IMR-90 (cell line): ENCODE measurements around the gene CSF2RB. TPM values are rescaled to one million over a fixed set of nuclear protein-coding genes. Genes with fewer than 3 reads are reported as not detected.

ENCODE experiments used
- ATAC-seq: fragments of 200-7000 bp; cut with Tn5 transposase; 2 replicates; pipeline ENCODE4 v1.9.1; 2020; ENCODE audit warnings: low read depth, mild to moderate bottlenecking, moderate library complexity
- BruUV-seq: library from RNA; stranded (reverse); fragments of 400-500 nt; replicated peaks from 2 replicates; lab custom pipeline; 2021; lab: Mats Ljungman, UMichigan
- CTCF ChIA-PET: fragments of 300-600 bp; formaldehyde crosslinking; extraction: SDS; loops from one replicate; lab custom pipeline; 2021; ENCODE audit warnings: antibody characterized with exemption; lab: Yijun Ruan, JAX
- POLR2A ChIA-PET: fragments of 300-600 bp; sonication (Branson Sonifier 250); formaldehyde crosslinking; loops from one replicate; lab custom pipeline; 2022; ENCODE audit warnings: antibody characterized with exemption; ENCODE audit not compliant: unreplicated experiment; lab: Charles Lee
- DNase-seq: peaks from one replicate; pipeline ENCODE4 v3.0.0; 2013
- H2AFZ ChIP-seq: replicated peaks from 2 replicates; pipeline ENCODE3; 2013; ENCODE audit warnings: low read length, mild to moderate bottlenecking; ENCODE audit not compliant: poor library complexity
- H2AK5ac ChIP-seq: 2 replicates; pipeline ENCODE4 v1.6.1; 2013; ENCODE audit warnings: low read depth, low read length, inconsistent platforms
- H2AK9ac ChIP-seq: replicated peaks from 2 replicates; pipeline ENCODE3; 2013; ENCODE audit warnings: mild to moderate bottlenecking, low read depth, low read length, moderate library complexity; ENCODE audit not compliant: poor library complexity
- H2BK120ac ChIP-seq: 2 replicates; pipeline ENCODE4 v1.6.1; 2013; ENCODE audit warnings: low read depth, low read length, inconsistent platforms
- H2BK15ac ChIP-seq: 3 replicates; pipeline ENCODE4 v1.6.1; 2013; ENCODE audit warnings: low read depth, low read length, inconsistent platforms
- H2BK20ac ChIP-seq: 2 replicates; pipeline ENCODE4 v1.6.1; 2013; ENCODE audit warnings: low read depth, mild to moderate bottlenecking, inconsistent platforms, low read length, moderate library complexity
- H2BK5ac ChIP-seq: 2 replicates; pipeline ENCODE4 v1.6.1; 2013; ENCODE audit warnings: mild to moderate bottlenecking, low read depth, low read length, inconsistent platforms; ENCODE audit not compliant: poor library complexity, severe bottlenecking
- H3K14ac ChIP-seq: replicated peaks from 2 replicates; pipeline ENCODE4 v1.6.1; 2013; ENCODE audit warnings: low read depth, low read length, inconsistent platforms
- H3K18ac ChIP-seq: 2 replicates; pipeline ENCODE4 v1.6.1; 2013; ENCODE audit warnings: low read depth, low read length, control low read depth
- H3K23ac ChIP-seq: 2 replicates; pipeline ENCODE4 v1.6.1; 2013; ENCODE audit warnings: low read depth, low read length, inconsistent platforms
- H3K27ac ChIP-seq: 2 replicates; pipeline ENCODE4 v1.5.1; 2013; ENCODE audit warnings: mild to moderate bottlenecking, control low read depth, low read length; ENCODE audit not compliant: insufficient read depth
- H3K27me3 ChIP-seq: 2 replicates; pipeline ENCODE4 v1.6.1; 2013; ENCODE audit warnings: low read length; ENCODE audit not compliant: control insufficient read depth, insufficient read depth
- H3K36me3 ChIP-seq: 2 replicates; pipeline ENCODE4 v1.6.1; 2013; ENCODE audit warnings: low read length, mixed read lengths; ENCODE audit not compliant: control insufficient read depth, insufficient read depth
- H3K4ac ChIP-seq: 2 replicates; pipeline ENCODE4 v1.6.1; 2013; ENCODE audit warnings: low read depth, low read length, inconsistent platforms
- H3K4me1 ChIP-seq: 2 replicates; pipeline ENCODE4 v1.6.1; 2013; ENCODE audit warnings: low read length, mixed read lengths; ENCODE audit not compliant: control insufficient read depth, insufficient read depth
- H3K4me2 ChIP-seq: 2 replicates; pipeline ENCODE4 v1.6.1; 2013; ENCODE audit warnings: low read depth, mild to moderate bottlenecking, control low read depth, low read length, moderate library complexity
- H3K4me3 ChIP-seq: 2 replicates; pipeline ENCODE4 v1.5.1; 2013; ENCODE audit warnings: low read depth, mild to moderate bottlenecking, control low read depth, low read length, moderate library complexity; ENCODE audit not compliant: insufficient read depth
- H3K56ac ChIP-seq: 2 replicates; pipeline ENCODE4 v1.6.1; 2013; ENCODE audit warnings: low read length, inconsistent platforms; ENCODE audit not compliant: insufficient read depth; ENCODE audit errors: extremely low read depth
- H3K79me1 ChIP-seq, 2 experiments: 2 replicates each; pipeline ENCODE4 v1.6.1; 2013; ENCODE audit warnings: low read length in 2 of 2, inconsistent platforms in 1 of 2, low read depth in 1 of 2
- H3K9ac ChIP-seq: 2 replicates; pipeline ENCODE4 v1.6.1; 2013; ENCODE audit warnings: low read depth, low read length, control low read depth
- H3K9me1 ChIP-seq: 2 replicates; pipeline ENCODE4 v1.6.1; 2013; ENCODE audit warnings: low read length, inconsistent platforms; ENCODE audit not compliant: insufficient read depth
- H3K9me3 ChIP-seq: 2 replicates; pipeline ENCODE4 v1.6.1; 2013; ENCODE audit warnings: low read length; ENCODE audit not compliant: control insufficient read depth, insufficient read depth
- H4K20me1 ChIP-seq: 2 replicates; pipeline ENCODE4 v1.6.1; 2013; ENCODE audit warnings: low read length, inconsistent platforms; ENCODE audit not compliant: insufficient read depth
- H4K5ac ChIP-seq: 2 replicates; pipeline ENCODE4 v1.6.1; 2013; ENCODE audit warnings: mild to moderate bottlenecking, low read depth, low read length, control low read depth
- H4K8ac ChIP-seq, 2 experiments: 2 replicates each; pipeline ENCODE4 v1.6.1; 2013; ENCODE audit warnings: low read depth in 2 of 2, low read length in 2 of 2, control low read depth in 1 of 2, inconsistent platforms in 1 of 2
- H4K91ac ChIP-seq: 2 replicates; pipeline ENCODE4 v1.6.1; 2013; ENCODE audit warnings: low read depth, low read length, inconsistent platforms; ENCODE audit not compliant: insufficient read depth
- BHLHE40 ChIP-seq: fragments of 150-350 bp; IDR thresholded peaks from 2 replicates; pipeline ENCODE4 v1.6.1; 2016; ENCODE audit warnings: mild to moderate bottlenecking, low read depth, low read length
- CEBPB ChIP-seq: IDR thresholded peaks from 2 replicates; pipeline ENCODE4 v1.6.1; 2012; ENCODE audit warnings: low read depth, low read length, improper control_type of control experiment
- FOS ChIP-seq: fragments of 150-350 bp; IDR thresholded peaks from 2 replicates; pipeline ENCODE4 v1.6.1; 2016; ENCODE audit warnings: low read depth, low read length
- MAFK ChIP-seq: IDR thresholded peaks from 2 replicates; pipeline ENCODE4 v1.6.1; 2012; ENCODE audit warnings: low read depth, low read length, improper control_type of control experiment
- MAZ ChIP-seq: IDR thresholded peaks from 2 replicates; pipeline ENCODE4 v1.6.1; 2012; ENCODE audit warnings: low read depth, mild to moderate bottlenecking, low read length, improper control_type of control experiment, moderate library complexity, borderline replicate concordance
- MXI1 ChIP-seq: IDR thresholded peaks from 2 replicates; pipeline ENCODE4 v1.6.1; 2012; ENCODE audit warnings: low read depth, mild to moderate bottlenecking, low read length, moderate library complexity, borderline replicate concordance
- NFE2L2 ChIP-seq: fragments of 150-350 bp; IDR thresholded peaks from 2 replicates; pipeline ENCODE4 v1.6.1; 2016; ENCODE audit warnings: low read depth, mild to moderate bottlenecking, low read length
- POLR2A ChIP-seq: IDR thresholded peaks from 2 replicates; pipeline ENCODE4 v1.6.1; 2012; ENCODE audit warnings: mild to moderate bottlenecking, low read depth, low read length
- RAD21 ChIP-seq: IDR thresholded peaks from 2 replicates; pipeline ENCODE4 v1.6.1; 2012; ENCODE audit warnings: low read length, improper control_type of control experiment
- RCOR1 ChIP-seq: IDR thresholded peaks from 2 replicates; pipeline ENCODE4 v1.6.1; 2012; ENCODE audit warnings: mild to moderate bottlenecking, low read length, improper control_type of control experiment; ENCODE audit not compliant: insufficient replicate concordance
- RFX5 ChIP-seq: IDR thresholded peaks from 2 replicates; pipeline ENCODE4 v1.8.0; 2012; ENCODE audit warnings: low read depth, mild to moderate bottlenecking, low read length, moderate library complexity
- SMC3 ChIP-seq: fragments of 150-350 bp; IDR thresholded peaks from 2 replicates; pipeline ENCODE4 v1.6.1; 2016; ENCODE audit warnings: low read depth, mild to moderate bottlenecking, antibody characterized with exemption, low read length, moderate library complexity
- WGBS, 2 experiments: methylation state at CpG; one replicate each; pipeline versions ENCODE4 v1.1.5 to v1.1.7; 2013; ENCODE audit warnings: missing lambda C conversion rate in 2 of 2; ENCODE audit not compliant: insufficient read length in 1 of 2; ENCODE audit errors: extremely low coverage in 2 of 2; 5-methylcytosine and 5-hydroxymethylcytosine counted together
- dilution Hi-C: fragments of 300-500 bp; cut with HindIII; formaldehyde crosslinking; loops from one replicate; pipeline ENCODE4 v1.14.3; 2018; ENCODE audit warnings: low sequenced_read_pairs; ENCODE audit not compliant: unreplicated experiment
- in situ Hi-C: fragments of 300-500 bp; cut with MboI; formaldehyde crosslinking; loops from 3 replicates; pipeline ENCODE4 v1.14.3; 2019; ENCODE audit warnings: low sequenced_read_pairs, inconsistent platforms, mixed read lengths
- intact Hi-C: fragments of 100-400 bp; cut with micrococcal nuclease; formaldehyde crosslinking; loops from 2 replicates; pipeline ENCODE4 v1.10.0; 2022
- polyA plus RNA-seq, 3 experiments: library from polyadenylated mRNA; depleted of rRNA; stranded (reverse); fragments of >200 nt; gene quantifications; 2 replicates each; pipeline ENCODE4 v1.2.3, GENCODE V29; 2012; ENCODE audit warnings: low replicate concordance in 1 of 3
- total RNA-seq: library from RNA; depleted of rRNA; stranded (reverse); fragments of >200 nt; gene quantifications from 2 replicates; pipeline ENCODE4 v1.2.3, GENCODE V29; 2012
- TF ChIP-seq, protein P1 (sequence below): conservative IDR thresholded peaks from 2 replicates; pipeline ENCODE4 v1.5.1; 2012; ENCODE audit warnings: mild to moderate bottlenecking, low read depth, low read length, improper control_type of control experiment
- TF ChIP-seq, protein P2 (sequence below): fragments of 150-350 bp; IDR thresholded peaks from 2 replicates; pipeline ENCODE4 v1.6.1; 2017; ENCODE audit warnings: mild to moderate bottlenecking, antibody characterized with exemption, low read length, low read depth
- TF ChIP-seq, protein P3 (sequence below): fragments of 150-350 bp; IDR thresholded peaks from 2 replicates; pipeline ENCODE4 v1.6.1; 2016; ENCODE audit warnings: low read depth, mild to moderate bottlenecking, low read length, moderate library complexity, borderline replicate concordance

Gene CSF2RB
- total and polyA plus RNA-seq, 2 of the 4 experiments (the other 2 are of a cell fraction), result not detected

DNA sequence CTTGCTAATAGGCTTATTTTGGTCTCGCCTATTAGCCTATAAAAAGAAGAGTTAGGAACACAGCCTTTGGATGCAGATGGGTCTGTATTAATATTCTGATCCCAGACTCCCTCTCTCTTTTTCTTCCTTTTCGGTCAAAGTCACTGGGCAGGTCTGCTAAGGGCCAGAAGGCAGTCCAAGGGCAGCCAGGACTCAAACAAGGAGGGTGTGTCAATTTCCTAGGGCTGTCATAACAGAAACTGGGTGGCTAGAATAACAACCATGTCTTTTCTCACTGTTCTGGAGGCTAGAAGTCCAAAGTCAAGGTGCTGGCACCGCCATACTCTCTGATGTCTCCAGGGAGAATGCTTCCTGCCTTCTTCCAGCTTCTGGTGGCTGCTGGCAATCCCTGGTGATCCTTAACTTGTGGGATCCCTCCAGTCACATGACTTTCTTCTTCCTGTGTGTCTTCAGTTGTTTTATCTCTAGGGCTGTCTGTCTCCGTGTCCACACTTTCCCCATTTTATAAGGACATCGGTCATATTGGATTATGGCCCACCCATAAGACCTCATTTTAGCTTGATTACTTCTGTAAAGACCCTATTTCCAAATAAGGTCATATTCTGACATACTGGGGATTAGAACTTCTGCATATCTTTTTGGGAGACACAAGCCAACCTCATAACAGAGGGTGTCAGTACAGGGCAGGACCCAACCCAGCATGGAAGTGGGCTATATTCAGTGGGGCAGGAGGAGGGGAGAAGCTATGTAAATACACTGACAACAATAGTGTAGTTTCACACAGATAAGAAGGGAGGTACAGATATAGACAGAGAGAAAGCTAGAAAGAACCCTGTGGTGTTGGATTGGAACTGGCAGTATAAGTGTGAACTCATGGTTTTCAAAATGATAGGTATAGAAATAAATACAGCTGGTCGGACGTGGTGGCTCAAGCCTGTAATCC lies 5.9 kb upstream of the CSF2RB start:
- Histone ChIP-seq H3K56ac (no peak overlapping the region), H2AFZ (no peak overlapping the region), H2AK9ac (no peak overlapping the region), H3K36me3 (no peaks in the 10 kb centered on the region), H3K4me3 (no peak overlapping the region), H3K27me3 (peaks cover 14% of the 10 kb centered on the region), H4K8ac (no peak overlapping the region), H3K4me1 (no peaks in the 10 kb centered on the region), H3K9me3 (no peaks in the 10 kb centered on the region), H3K23ac (no peak overlapping the region), H2BK120ac (no peak overlapping the region), H4K20me1 (no peaks in the 10 kb centered on the region), H4K5ac (no peak overlapping the region), H3K79me1 (no peaks in the 10 kb centered on the region), H3K9ac (no peak overlapping the region), H3K4me2 (no peak overlapping the region), H2BK5ac (no peak overlapping the region), H2BK20ac (no peak overlapping the region), H3K27ac (no peak overlapping the region), H4K91ac (no peak overlapping the region), H2AK5ac (no peak overlapping the region), H3K4ac (no peak overlapping the region), H2BK15ac (no peak overlapping the region), H3K18ac (no peak overlapping the region), H3K14ac (no peak overlapping the region), H3K9me1 (no peaks in the 10 kb centered on the region)
- in situ Hi-C loops (no loop called here), dilution Hi-C loops (no loop called here), intact Hi-C loops (no loop called here)
- ChIA-PET CTCF (no interaction called here), POLR2A (no interaction called here)
- WGBS, 2 experiments, result 60% methylated on average over 1 of the region's 7 CpGs; no CpG with 5 or more reads in 1 of the 2 experiments
- ATAC-seq (no peak), DNase-seq (no peak)
- BruUV-seq, result no TSS peak
- TF ChIP-seq MAZ (no peak), RFX5 (no peak), POLR2A (no peak), SMC3 (no peak), CEBPB (no peak), MAFK (no peak), FOS (no peak), RCOR1 (no peak), MXI1 (no peak), NFE2L2 (no peak), BHLHE40 (no peak), RAD21 (no peak)
- TF ChIP-seq, protein P1, sequence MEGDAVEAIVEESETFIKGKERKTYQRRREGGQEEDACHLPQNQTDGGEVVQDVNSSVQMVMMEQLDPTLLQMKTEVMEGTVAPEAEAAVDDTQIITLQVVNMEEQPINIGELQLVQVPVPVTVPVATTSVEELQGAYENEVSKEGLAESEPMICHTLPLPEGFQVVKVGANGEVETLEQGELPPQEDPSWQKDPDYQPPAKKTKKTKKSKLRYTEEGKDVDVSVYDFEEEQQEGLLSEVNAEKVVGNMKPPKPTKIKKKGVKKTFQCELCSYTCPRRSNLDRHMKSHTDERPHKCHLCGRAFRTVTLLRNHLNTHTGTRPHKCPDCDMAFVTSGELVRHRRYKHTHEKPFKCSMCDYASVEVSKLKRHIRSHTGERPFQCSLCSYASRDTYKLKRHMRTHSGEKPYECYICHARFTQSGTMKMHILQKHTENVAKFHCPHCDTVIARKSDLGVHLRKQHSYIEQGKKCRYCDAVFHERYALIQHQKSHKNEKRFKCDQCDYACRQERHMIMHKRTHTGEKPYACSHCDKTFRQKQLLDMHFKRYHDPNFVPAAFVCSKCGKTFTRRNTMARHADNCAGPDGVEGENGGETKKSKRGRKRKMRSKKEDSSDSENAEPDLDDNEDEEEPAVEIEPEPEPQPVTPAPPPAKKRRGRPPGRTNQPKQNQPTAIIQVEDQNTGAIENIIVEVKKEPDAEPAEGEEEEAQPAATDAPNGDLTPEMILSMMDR, result no peak
- TF ChIP-seq, protein P2, sequence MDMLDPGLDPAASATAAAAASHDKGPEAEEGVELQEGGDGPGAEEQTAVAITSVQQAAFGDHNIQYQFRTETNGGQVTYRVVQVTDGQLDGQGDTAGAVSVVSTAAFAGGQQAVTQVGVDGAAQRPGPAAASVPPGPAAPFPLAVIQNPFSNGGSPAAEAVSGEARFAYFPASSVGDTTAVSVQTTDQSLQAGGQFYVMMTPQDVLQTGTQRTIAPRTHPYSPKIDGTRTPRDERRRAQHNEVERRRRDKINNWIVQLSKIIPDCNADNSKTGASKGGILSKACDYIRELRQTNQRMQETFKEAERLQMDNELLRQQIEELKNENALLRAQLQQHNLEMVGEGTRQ, result no peak
- TF ChIP-seq, protein P3, sequence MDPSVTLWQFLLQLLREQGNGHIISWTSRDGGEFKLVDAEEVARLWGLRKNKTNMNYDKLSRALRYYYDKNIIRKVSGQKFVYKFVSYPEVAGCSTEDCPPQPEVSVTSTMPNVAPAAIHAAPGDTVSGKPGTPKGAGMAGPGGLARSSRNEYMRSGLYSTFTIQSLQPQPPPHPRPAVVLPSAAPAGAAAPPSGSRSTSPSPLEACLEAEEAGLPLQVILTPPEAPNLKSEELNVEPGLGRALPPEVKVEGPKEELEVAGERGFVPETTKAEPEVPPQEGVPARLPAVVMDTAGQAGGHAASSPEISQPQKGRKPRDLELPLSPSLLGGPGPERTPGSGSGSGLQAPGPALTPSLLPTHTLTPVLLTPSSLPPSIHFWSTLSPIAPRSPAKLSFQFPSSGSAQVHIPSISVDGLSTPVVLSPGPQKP, result no peak
